Stimulated activated CD4-positive, alpha-beta T cell treated with anti-CD3 and anti-CD28 coated beads, Interleukin-1b, Interleukin-23, amount 100 ng/mL, for 1 hour (primary cell): ENCODE results near the gene KRT76.
"Not testable (repeated sequence)": the region's sequence is repeated elsewhere in the genome, so short reads cannot be mapped to it uniquely, and the experiment has no call there.

Experiments used
- DNase-seq, 2 donors: peaks; one replicate each; pipeline ENCODE4 v3.0.0-alpha.2; 2020; ENCODE audit warnings: low read depth in 2 of 2

KRT76 gene

GRCh38 chr12:52781399-52782082, 4.4 kb upstream of the KRT76 start:
- DNase-seq, result no peak

- DNase-seq, result no peak
Measured at GRCh38 chr12:52779914-52780313, 2.8 kb upstream of the KRT76 start.

- DNase-seq, result no peak
Measured at GRCh38 chr12:52778833-52779232, 1.7 kb upstream of the KRT76 start.

- no peak for DNase-seq
Measured at GRCh38 chr12:52777566-52777965, 421 bp upstream of the KRT76 start.

GRCh38 chr12:52776435-52776834, 710 bp downstream of the KRT76 start:
- DNase-seq, result no peak

- no peak for DNase-seq
Measured at GRCh38 chr12:52774629-52775250, 2.4 kb downstream of the KRT76 start.

- no peak for DNase-seq
Measured at GRCh38 chr12:52772772-52773171, 4.4 kb downstream of the KRT76 start.

- DNase-seq, result no peak
Measured at GRCh38 chr12:52772188-52772587, 5.0 kb downstream of the KRT76 start.

GRCh38 chr12:52771505-52771904, 5.6 kb downstream of the KRT76 start:
- no peak for DNase-seq

GRCh38 chr12:52771088-52771487, 6.1 kb downstream of the KRT76 start:
- no peak for DNase-seq

- DNase-seq, result no peak
Measured at GRCh38 chr12:52769946-52770345, 7.2 kb downstream of the KRT76 start.

GRCh38 chr12:52769354-52769753, 7.8 kb downstream of the KRT76 start:
- DNase-seq, result no peak

GRCh38 chr12:52768479-52769200, 8.5 kb downstream of the KRT76 start:
- no peak for DNase-seq

GRCh38 chr12:52767427-52767826, 9.7 kb downstream of the KRT76 start:
- DNase-seq, result no peak

- DNase-seq, result no peak
Measured at GRCh38 chr12:52767020-52767379, 10.1 kb downstream of the KRT76 start.

GRCh38 chr12:52766351-52767019, 10.7 kb downstream of the KRT76 start:
- no peak for DNase-seq

- DNase-seq, result no peak
Measured at GRCh38 chr12:52765702-52766101, 11.4 kb downstream of the KRT76 start.

- no peak for DNase-seq
Measured at GRCh38 chr12:52763991-52764390, 13.2 kb downstream of the KRT76 start.

- DNase-seq, result no peak
Measured at GRCh38 chr12:52763036-52763659, 14.0 kb downstream of the KRT76 start.

GRCh38 chr12:52761802-52762201, 15.3 kb downstream of the KRT76 start:
- no peak for DNase-seq

GRCh38 chr12:52761218-52761617, 15.9 kb downstream of the KRT76 start:
- DNase-seq, result not testable (repeated sequence)

GRCh38 chr12:52760623-52761022, 16.5 kb downstream of the KRT76 start:
- no peak for DNase-seq
